MM.1S (cell line): ENCODE results near the gene ZFP30.
"Not testable (repeated sequence)": the region's sequence is repeated elsewhere in the genome, so short reads cannot be mapped to it uniquely, and the experiment has no call there.

Experiments used
- DNase-seq: peaks from one replicate; pipeline ENCODE4 v3.0.0-alpha.2; 2015
- H2AFZ ChIP-seq: fragments of 300-600 bp; sonication (generic); 2 replicates; pipeline ENCODE4 v1.6.0; 2016; ENCODE audit warnings: antibody characterized with exemption, low read length
- H3F3A ChIP-seq: fragments of 300-600 bp; sonication (generic); 2 replicates; pipeline ENCODE4 v1.6.1; 2016; ENCODE audit warnings: mild to moderate bottlenecking, antibody characterized with exemption, low read length, moderate library complexity, mixed read lengths; ENCODE audit not compliant: insufficient read depth
- H3K27ac ChIP-seq: fragments of 300-600 bp; sonication (generic); 2 replicates; pipeline ENCODE4 v1.5.1; 2016; ENCODE audit warnings: mild to moderate bottlenecking, low read length
- H3K27me3 ChIP-seq: fragments of 300-600 bp; sonication (generic); replicated peaks from 2 replicates; pipeline ENCODE4 v1.6.0; 2016; ENCODE audit warnings: low read length; ENCODE audit not compliant: insufficient read depth
- H3K36me3 ChIP-seq: fragments of 300-600 bp; sonication (generic); replicated peaks from 2 replicates; pipeline ENCODE4 v1.6.1; 2016; ENCODE audit warnings: mild to moderate bottlenecking, low read length, mixed read lengths; ENCODE audit not compliant: insufficient read depth
- H3K4me1 ChIP-seq: fragments of 300-600 bp; sonication (generic); 2 replicates; pipeline ENCODE4 v1.6.1; 2016; ENCODE audit warnings: low read length, mixed read lengths
- H3K4me2 ChIP-seq: fragments of 300-600 bp; sonication (generic); 2 replicates; pipeline ENCODE4 v1.6.0; 2016; ENCODE audit warnings: low read depth, low read length
- H3K4me3 ChIP-seq: fragments of 300-600 bp; sonication (generic); 2 replicates; pipeline ENCODE4 v1.5.1; 2016; ENCODE audit warnings: low read length, mixed read lengths
- H3K79me2 ChIP-seq: fragments of 300-600 bp; sonication (generic); 2 replicates; pipeline ENCODE4 v1.6.1; 2016; ENCODE audit warnings: mixed run types, low read length, mixed read lengths
- H3K9ac ChIP-seq: fragments of 300-600 bp; sonication (generic); 2 replicates; pipeline ENCODE4 v1.6.1; 2016; ENCODE audit warnings: low read length, mixed read lengths
- H3K9me2 ChIP-seq: fragments of 300-600 bp; sonication (generic); replicated peaks from 2 replicates; pipeline ENCODE4 v1.6.1; 2016; ENCODE audit warnings: mild to moderate bottlenecking, low read length, mixed read lengths; ENCODE audit not compliant: insufficient read depth
- H3K9me3 ChIP-seq: fragments of 300-600 bp; sonication (generic); replicated peaks from 2 replicates; pipeline ENCODE4 v1.6.1; 2016; ENCODE audit warnings: mild to moderate bottlenecking, low read length, mixed read lengths; ENCODE audit not compliant: insufficient read depth
- H4K20me1 ChIP-seq: fragments of 300-600 bp; sonication (generic); 2 replicates; pipeline ENCODE4 v1.6.1; 2016; ENCODE audit warnings: mild to moderate bottlenecking, low read length, moderate library complexity, mixed read lengths; ENCODE audit not compliant: insufficient read depth
- CTCF ChIP-seq: fragments of 300-600 bp; sonication (generic); IDR thresholded peaks from 2 replicates; pipeline ENCODE4 v1.5.1; 2016; ENCODE audit warnings: antibody characterized with exemption, low read length, mixed read lengths
- EZH2 ChIP-seq: fragments of 300-600 bp; sonication (generic); optimal IDR thresholded peaks from 2 replicates; pipeline ENCODE3; 2017; ENCODE audit warnings: low read depth, mild to moderate bottlenecking, antibody characterized with exemption, low read length, mixed read lengths
- EZH2phosphoT487 ChIP-seq: fragments of 300-600 bp; sonication (generic); IDR thresholded peaks from 2 replicates; pipeline ENCODE4 v1.6.1; 2018; ENCODE audit warnings: antibody characterized with exemption, low read length

ZFP30 gene

DNA sequence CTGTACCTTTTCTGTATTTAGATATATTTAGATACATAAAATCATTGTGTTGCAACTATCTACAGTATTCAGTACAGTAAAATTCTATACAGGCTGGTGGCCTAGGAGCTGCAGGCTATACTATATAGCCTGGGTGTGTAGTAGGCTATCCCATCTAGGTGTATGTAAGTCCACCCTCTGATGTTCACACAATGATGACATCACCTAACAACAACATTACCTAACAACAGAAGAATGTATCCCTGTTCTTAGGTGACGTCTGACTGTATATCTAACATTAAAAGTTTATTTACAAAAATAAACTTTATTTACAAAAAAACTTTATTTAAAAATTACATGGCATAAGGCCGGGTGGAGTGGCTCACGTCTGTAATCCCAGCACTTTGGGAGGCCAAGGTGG is 28.3 kb upstream of the ZFP30 start:
- no peaks in the 10 kb centered on the region for H3K79me2 ChIP-seq
- TF ChIP-seq EZH2phosphoT487 (no peak), EZH2 (no peak), CTCF (no peak)
- H4K20me1 ChIP-seq = no peaks in the 10 kb centered on the region
- no peak overlapping the region for H3K4me2 ChIP-seq
- H3K9me3 ChIP-seq = no peaks in the 10 kb centered on the region
- no peaks in the 10 kb centered on the region for H3K4me1 ChIP-seq
- no peaks in the 10 kb centered on the region for H3K9me2 ChIP-seq
- H3K4me3 ChIP-seq = no peak overlapping the region
- no peak overlapping the region for H3K27ac ChIP-seq
- no peak for DNase-seq
- H2AFZ ChIP-seq = no peak overlapping the region
- H3F3A ChIP-seq = no peaks in the 10 kb centered on the region
- H3K36me3 ChIP-seq = no peaks in the 10 kb centered on the region
- H3K9ac ChIP-seq = no peak overlapping the region
- no peaks in the 10 kb centered on the region for H3K27me3 ChIP-seq

DNA sequence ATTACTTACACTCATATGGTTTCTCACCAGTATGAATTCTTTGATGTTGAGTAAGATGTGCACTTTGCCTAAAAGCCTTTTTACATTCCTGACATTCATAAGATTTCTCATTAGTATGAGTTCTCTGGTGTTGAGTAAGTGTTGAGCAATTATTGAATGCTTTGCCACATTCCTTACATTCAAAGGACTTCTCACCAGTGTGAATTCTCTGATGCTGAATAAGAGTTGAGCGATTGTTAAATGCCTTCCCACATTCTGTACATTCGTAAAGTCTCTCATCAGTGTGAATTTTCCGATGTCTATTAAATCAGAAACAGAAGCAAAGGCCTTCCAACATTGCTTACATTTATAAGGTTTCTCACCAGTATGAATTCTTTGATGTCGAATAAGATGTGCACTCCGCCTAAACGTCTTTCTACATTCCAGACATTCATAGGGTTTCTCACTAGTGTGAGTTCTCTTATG is 14.2 kb upstream of the ZFP30 start:
- Histone ChIP-seq H3K4me1 (no peaks in the 10 kb centered on the region), H3K9me2 (no peaks in the 10 kb centered on the region), H3K27ac (no peak overlapping the region), H3K79me2 (no peaks in the 10 kb centered on the region), H3F3A (no peaks in the 10 kb centered on the region), H3K27me3 (no peaks in the 10 kb centered on the region), H4K20me1 (no peaks in the 10 kb centered on the region), H3K9ac (no peak overlapping the region), H3K4me2 (no peak overlapping the region), H3K4me3 (no peak overlapping the region), H3K36me3 (no peaks in the 10 kb centered on the region), H2AFZ (no peak overlapping the region), H3K9me3 (no peaks in the 10 kb centered on the region)
- DNase-seq = no peak
- no peak for TF ChIP-seq EZH2
- TF ChIP-seq EZH2phosphoT487 = no peak
- TF ChIP-seq CTCF = no peak

- not testable (repeated sequence) for H3F3A ChIP-seq, H3K27me3 ChIP-seq, DNase-seq, H3K4me1 ChIP-seq, H3K9me2 ChIP-seq, H3K4me2 ChIP-seq, H4K20me1 ChIP-seq, H3K9me3 ChIP-seq, H3K4me3 ChIP-seq, H3K9ac ChIP-seq, H3K27ac ChIP-seq, H3K79me2 ChIP-seq, H3K36me3 ChIP-seq, H2AFZ ChIP-seq
Measured at GRCh38 chr19:37657157-37657556, 1.9 kb upstream of the ZFP30 start.

- no peak overlapping the region for H3K4me3 ChIP-seq
- no peak overlapping the region for H2AFZ ChIP-seq
- H3K36me3 ChIP-seq = no peaks in the 10 kb centered on the region
- no peak overlapping the region for H3K27ac ChIP-seq
- H3K27me3 ChIP-seq = no peaks in the 10 kb centered on the region
- H3K4me2 ChIP-seq = no peak overlapping the region
- H3K79me2 ChIP-seq = no peaks in the 10 kb centered on the region
- no peaks in the 10 kb centered on the region for H3K9me3 ChIP-seq
- no peaks in the 10 kb centered on the region for H4K20me1 ChIP-seq
- H3K9ac ChIP-seq = no peak overlapping the region
- H3K4me1 ChIP-seq = no peaks in the 10 kb centered on the region
- TF ChIP-seq CTCF = no peak
- no peak for TF ChIP-seq EZH2phosphoT487
- TF ChIP-seq EZH2 = no peak
- no peaks in the 10 kb centered on the region for H3K9me2 ChIP-seq
- no peaks in the 10 kb centered on the region for H3F3A ChIP-seq
- no peak for DNase-seq
Measured at GRCh38 chr19:37655689-37656371, 565 bp upstream of the ZFP30 start.
